HFFc6 (cell line): ENCODE data around the gene URB2. TPM values are rescaled to one million over a fixed set of nuclear protein-coding genes. Genes with fewer than 3 reads are reported as not detected.
A peak's percentile ranks its signal among the peaks of the same experiment; 100 is the strongest.

ENCODE experiments used
- DNase-seq: peaks from one replicate; pipeline ENCODE4 v3.0.0-alpha.2; 2018
- H3K27ac Mint-ChIP-seq: 2 replicates; pipeline ENCODE4 v1.8.0; 2020; ENCODE audit warnings: mild to moderate bottlenecking, mixed read lengths
- H3K27me3 Mint-ChIP-seq: 2 replicates; pipeline ENCODE4 v1.8.0; 2021; ENCODE audit warnings: mild to moderate bottlenecking, moderate library complexity, mixed read lengths; ENCODE audit not compliant: insufficient read depth
- H3K36me3 Mint-ChIP-seq: 2 replicates; pipeline ENCODE4 v1.8.0; 2021; ENCODE audit warnings: low read depth, mixed read lengths
- H3K4me1 Mint-ChIP-seq: 2 replicates; pipeline ENCODE4 v1.8.0; 2020; ENCODE audit warnings: low read depth, mixed read lengths
- H3K4me3 Mint-ChIP-seq: 2 replicates; pipeline ENCODE4 v1.8.0; 2020; ENCODE audit warnings: mild to moderate bottlenecking, moderate library complexity, mixed read lengths
- H3K9me3 Mint-ChIP-seq: 2 replicates; pipeline ENCODE4 v1.8.0; 2020; ENCODE audit warnings: mild to moderate bottlenecking, mixed read lengths
- CTCF ChIP-seq: fragments of 200-600 bp; sonication (generic); IDR thresholded peaks from 2 replicates; pipeline ENCODE4 v1.5.0; 2021; ENCODE audit warnings: antibody characterized with exemption, mild to moderate bottlenecking
- total RNA-seq, 6 experiments: library from RNA; stranded (reverse); fragmentation: NEBNext Ultra II Directional; extraction: Animal tissue kit (Norgen Biotek cat#: 25700); gene quantifications; 2 replicates in 1 of 6; 3 replicates in 5 of 6; pipeline ENCODE4 v1.2.3, GENCODE V29; 2021

The URB2 gene
- total RNA-seq, 6 experiments from 2014 or later: 8.8 to 12.6 (median 9.8) TPM

- TF ChIP-seq CTCF: no peak
- no peak overlapping the region for H3K4me3 Mint-ChIP-seq
- no peaks in the 10 kb centered on the region for H3K9me3 Mint-ChIP-seq
- no peak for DNase-seq
- H3K36me3 Mint-ChIP-seq: peaks cover 24% of the 10 kb centered on the region
- peaks cover 3% of the 10 kb centered on the region for H3K27me3 Mint-ChIP-seq
- no peaks in the 10 kb centered on the region for H3K4me1 Mint-ChIP-seq
- no peak overlapping the region for H3K27ac Mint-ChIP-seq
These were observed 14.4 kb downstream of the URB2 start for GRCh38 chr1:229640455-229640854.

- DNase-seq: no peak
- no peaks in the 10 kb centered on the region for H3K9me3 Mint-ChIP-seq
- no peak overlapping the region for H3K27ac Mint-ChIP-seq
- H3K4me1 Mint-ChIP-seq: no peaks in the 10 kb centered on the region
- H3K36me3 Mint-ChIP-seq: peaks cover 16% of the 10 kb centered on the region
- peaks cover 2% of the 10 kb centered on the region; the same call in 1 of the 2 replicates for H3K27me3 Mint-ChIP-seq
- no peak for TF ChIP-seq CTCF
- no peak overlapping the region for H3K4me3 Mint-ChIP-seq
These were observed 15.3 kb downstream of the URB2 start for GRCh38 chr1:229641306-229641705.

- peaks cover 12% of the 10 kb centered on the region for H3K36me3 Mint-ChIP-seq
- no peaks in the 10 kb centered on the region for H3K9me3 Mint-ChIP-seq
These were observed 16.3 kb downstream of the URB2 start for GRCh38 chr1:229642376-229642775.

GRCh38 chr1:229642970-229643369 lies 16.9 kb downstream of the URB2 start:
- no peak for DNase-seq
- Mint-ChIP-seq H3K27ac (no peak overlapping the region), H3K9me3 (no peaks in the 10 kb centered on the region), H3K4me1 (no peaks in the 10 kb centered on the region), H3K36me3 (peaks cover 10% of the 10 kb centered on the region), H3K27me3 (peaks cover 2% of the 10 kb centered on the region; the same call in 1 of the 2 replicates), H3K4me3 (no peak overlapping the region)
- no peak for TF ChIP-seq CTCF

More at GRCh38 chr1:229642376-229642775, 16.3 kb downstream of the URB2 start:
- no peak for DNase-seq
- H3K4me3 Mint-ChIP-seq: no peak overlapping the region
- no peaks in the 10 kb centered on the region for H3K4me1 Mint-ChIP-seq
- no peak for TF ChIP-seq CTCF
- H3K27me3 Mint-ChIP-seq: peaks cover 2% of the 10 kb centered on the region; the same call in 1 of the 2 replicates
- H3K27ac Mint-ChIP-seq: no peak overlapping the region

GRCh38 chr1:229643996-229644745 lies 18.1 kb downstream of the URB2 start:
- H3K36me3 Mint-ChIP-seq: peaks cover 8% of the 10 kb centered on the region
- TF ChIP-seq CTCF: no peak
- no peaks in the 10 kb centered on the region for H3K4me1 Mint-ChIP-seq
- peak overlapping the region; percentile 16; the same call in 1 of the 2 replicates for H3K27ac Mint-ChIP-seq
- H3K4me3 Mint-ChIP-seq: no peak overlapping the region
- H3K27me3 Mint-ChIP-seq: peaks cover 2% of the 10 kb centered on the region; the same call in 1 of the 2 replicates
- no peaks in the 10 kb centered on the region for H3K9me3 Mint-ChIP-seq
- no peak for DNase-seq
